OCI-LY1 (cell line): ENCODE measurements around the gene ARHGEF2.

ENCODE experiments used
- CTCF ChIP-seq: fragments of 200-600 bp; sonication (generic), shearing (Covaris generic); IDR thresholded peaks from 2 replicates; pipeline ENCODE4 v1.5.1; 2017; ENCODE audit warnings: mild to moderate bottlenecking, antibody characterized with exemption, low read length, moderate library complexity, mixed read lengths
- EZH2 ChIP-seq: fragments of 200-600 bp; sonication (generic), shearing (Covaris generic); IDR thresholded peaks from 2 replicates; pipeline ENCODE4 v1.8.0; 2017; ENCODE audit warnings: borderline replicate concordance, mixed run types, mild to moderate bottlenecking, antibody characterized with exemption, low read length, moderate library complexity, mixed read lengths

- TF ChIP-seq CTCF (no peak), EZH2 (no peak)
These were observed 15.2 kb upstream of the ARHGEF2 start for GRCh38 chr1:155993595-155993994.
